Measurements from ENCODE around the gene CDH4. TPM values are rescaled to one million over a fixed set of nuclear protein-coding genes. Genes with fewer than 3 reads are reported as not detected.

CDH4 gene
- total RNA-seq, 1 experiment from 2014 or later: not detected

GRCh38 chr20:61744691-61745396, 492.8 kb downstream of the CDH4 start:
- no peak for DNase-seq
- Histone ChIP-seq H3K4me1 (no peaks in the 10 kb centered on the region), H3K4me3 (ENCODE audit: low read depth, low read length) (no peak overlapping the region), H3K27me3 (replicated peaks; ENCODE audit: control insufficient read depth, insufficient read depth, low read length) (no peaks in the 10 kb centered on the region), H3K9me3 (peaks cover 7% of the 10 kb centered on the region; the same call in 1 of the 2 replicates), H3K36me3 (ENCODE audit: control insufficient read depth, insufficient read depth, low read length) (no peaks in the 10 kb centered on the region)
- Mint-ChIP-seq H3K4me3 (ENCODE audit: unreplicated experiment) (no peak overlapping the region), H3K4me1 (ENCODE audit: low read depth, unreplicated experiment) (no peaks in the 10 kb centered on the region), H3K9me3 (ENCODE audit: unreplicated experiment) (peaks cover 3% of the 10 kb centered on the region), H3K27ac (ENCODE audit: unreplicated experiment) (no peak overlapping the region), H3K36me3 (ENCODE audit: insufficient read depth, unreplicated experiment) (no peaks in the 10 kb centered on the region), H3K27me3 (ENCODE audit: insufficient read depth, unreplicated experiment) (peaks cover 25% of the 10 kb centered on the region)
- ChIA-PET POLR2A (no interaction called here), CTCF (interaction anchor here (0.6 to 1.0 kb wide), 2 partner anchors 146 to 151 kb away, joined by 3 to 4 read pairs; no protein-coding TSS in a partner anchor)
- intact Hi-C loops (cut with micrococcal nuclease; ENCODE audit: unreplicated experiment): no loop called here
- no TSS peak for BruUV-seq (replicated peaks)
- TF ChIP-seq, protein P1, sequence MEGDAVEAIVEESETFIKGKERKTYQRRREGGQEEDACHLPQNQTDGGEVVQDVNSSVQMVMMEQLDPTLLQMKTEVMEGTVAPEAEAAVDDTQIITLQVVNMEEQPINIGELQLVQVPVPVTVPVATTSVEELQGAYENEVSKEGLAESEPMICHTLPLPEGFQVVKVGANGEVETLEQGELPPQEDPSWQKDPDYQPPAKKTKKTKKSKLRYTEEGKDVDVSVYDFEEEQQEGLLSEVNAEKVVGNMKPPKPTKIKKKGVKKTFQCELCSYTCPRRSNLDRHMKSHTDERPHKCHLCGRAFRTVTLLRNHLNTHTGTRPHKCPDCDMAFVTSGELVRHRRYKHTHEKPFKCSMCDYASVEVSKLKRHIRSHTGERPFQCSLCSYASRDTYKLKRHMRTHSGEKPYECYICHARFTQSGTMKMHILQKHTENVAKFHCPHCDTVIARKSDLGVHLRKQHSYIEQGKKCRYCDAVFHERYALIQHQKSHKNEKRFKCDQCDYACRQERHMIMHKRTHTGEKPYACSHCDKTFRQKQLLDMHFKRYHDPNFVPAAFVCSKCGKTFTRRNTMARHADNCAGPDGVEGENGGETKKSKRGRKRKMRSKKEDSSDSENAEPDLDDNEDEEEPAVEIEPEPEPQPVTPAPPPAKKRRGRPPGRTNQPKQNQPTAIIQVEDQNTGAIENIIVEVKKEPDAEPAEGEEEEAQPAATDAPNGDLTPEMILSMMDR (IDR thresholded peaks at IDR 0.05; ENCODE audit: insufficient read depth in 1 of 2, low read depth in 1 of 2, low read length in 1 of 2, severe bottlenecking in 1 of 2, unreplicated experiment in 1 of 2): no peak

DNA sequence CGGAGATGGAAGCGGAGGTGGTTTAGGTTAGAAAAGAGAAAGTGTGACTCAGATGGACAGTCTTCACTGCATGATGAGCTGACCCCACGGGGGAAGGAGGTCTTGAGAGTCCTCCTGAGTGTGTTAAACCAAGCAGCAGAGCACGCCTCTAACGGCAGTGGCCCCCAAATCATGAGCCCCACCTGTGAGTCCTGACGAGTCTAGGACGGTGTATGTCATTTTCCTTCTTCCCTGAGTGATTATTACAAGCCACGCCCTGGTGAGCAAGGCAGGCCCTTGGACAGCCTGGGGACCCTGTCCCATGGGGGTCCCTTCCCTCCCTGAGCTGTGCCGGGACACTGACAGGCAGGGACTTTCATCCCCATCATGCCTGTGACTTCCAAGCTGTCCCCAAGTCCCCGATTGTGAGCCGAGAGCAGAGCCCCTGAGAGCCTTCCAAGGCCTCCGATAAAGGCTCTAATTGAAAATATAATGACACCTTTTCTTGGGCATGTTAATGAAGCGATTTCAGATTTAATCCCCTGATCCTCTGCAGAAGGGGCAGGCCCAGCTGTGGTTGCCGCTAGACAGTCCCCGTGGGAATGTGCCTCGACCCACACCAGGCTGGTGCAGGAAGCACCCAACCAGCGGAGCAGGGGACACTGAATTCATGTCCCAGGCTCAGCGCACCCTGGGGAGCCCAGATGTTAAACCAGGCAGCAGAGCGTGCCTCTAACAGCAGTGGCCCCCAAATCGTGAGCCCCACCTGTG, 493.5 kb downstream of the CDH4 start:
- TF ChIP-seq, protein P1 (IDR thresholded peaks at IDR 0.05; ENCODE audit: insufficient read depth in 1 of 2, low read depth in 1 of 2, low read length in 1 of 2, severe bottlenecking in 1 of 2, unreplicated experiment in 1 of 2): no peak
- Mint-ChIP-seq H3K9me3 (ENCODE audit: unreplicated experiment) (peaks cover 10% of the 10 kb centered on the region), H3K4me1 (ENCODE audit: low read depth, unreplicated experiment) (no peaks in the 10 kb centered on the region), H3K27me3 (ENCODE audit: insufficient read depth, unreplicated experiment) (peaks cover 22% of the 10 kb centered on the region), H3K36me3 (ENCODE audit: insufficient read depth, unreplicated experiment) (no peaks in the 10 kb centered on the region), H3K4me3 (ENCODE audit: unreplicated experiment) (no peak overlapping the region), H3K27ac (ENCODE audit: unreplicated experiment) (no peak overlapping the region)
- Histone ChIP-seq H3K4me1 (no peaks in the 10 kb centered on the region), H3K27me3 (replicated peaks; ENCODE audit: control insufficient read depth, insufficient read depth, low read length) (no peaks in the 10 kb centered on the region), H3K9me3 (peaks cover 14% of the 10 kb centered on the region), H3K36me3 (ENCODE audit: control insufficient read depth, insufficient read depth, low read length) (no peaks in the 10 kb centered on the region), H3K4me3 (ENCODE audit: low read depth, low read length) (no peak overlapping the region)
- ChIA-PET CTCF (interaction anchor here (1.0 kb wide), 1 partner anchor 151 kb away, joined by 4 read pairs; no protein-coding TSS in a partner anchor), POLR2A (no interaction called here)
- intact Hi-C loops (cut with micrococcal nuclease; ENCODE audit: unreplicated experiment): no loop called here
- no TSS peak for BruUV-seq (replicated peaks)
- DNase-seq: no peak

DNA sequence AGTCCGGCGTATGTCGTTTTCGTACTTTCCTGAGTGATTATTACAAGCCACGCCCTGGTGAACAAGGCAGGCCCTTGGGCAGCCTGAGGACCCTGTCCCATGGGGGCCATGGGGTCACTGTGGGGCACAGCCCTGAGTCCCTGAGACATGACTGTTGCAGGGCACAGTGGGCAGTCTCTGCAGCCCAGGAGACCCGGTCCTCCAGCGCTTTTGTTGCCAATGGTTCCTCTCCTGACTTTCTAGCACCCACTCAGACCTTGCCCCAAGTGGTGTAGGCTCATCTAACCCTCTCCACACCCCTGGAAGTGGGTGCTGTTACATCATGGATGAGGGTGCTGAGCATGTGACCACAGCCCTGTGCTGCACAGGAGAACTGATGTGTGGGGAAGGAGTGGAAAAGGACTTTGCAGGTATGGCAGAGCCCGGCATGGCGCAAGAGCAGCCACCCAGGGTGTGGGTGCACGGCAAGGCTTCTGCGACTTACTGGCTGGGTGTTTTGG, 494.1 kb downstream of the CDH4 start:
- no peak overlapping the region for H3K27ac Mint-ChIP-seq (ENCODE audit: unreplicated experiment)
- Histone ChIP-seq H3K36me3 (ENCODE audit: control insufficient read depth, insufficient read depth, low read length) (no peaks in the 10 kb centered on the region), H3K27me3 (replicated peaks; ENCODE audit: control insufficient read depth, insufficient read depth, low read length) (no peaks in the 10 kb centered on the region), H3K4me3 (ENCODE audit: low read depth, low read length) (no peak overlapping the region), H3K9me3 (peaks cover 21% of the 10 kb centered on the region), H3K4me1 (no peaks in the 10 kb centered on the region)
- peaks cover 21% of the 10 kb centered on the region for H3K27me3 Mint-ChIP-seq (ENCODE audit: insufficient read depth, unreplicated experiment)
- H3K4me1 Mint-ChIP-seq (ENCODE audit: low read depth, unreplicated experiment): no peaks in the 10 kb centered on the region
- POLR2A ChIA-PET: no interaction called here
- peaks cover 10% of the 10 kb centered on the region for H3K9me3 Mint-ChIP-seq (ENCODE audit: unreplicated experiment)
- H3K36me3 Mint-ChIP-seq (ENCODE audit: insufficient read depth, unreplicated experiment): no peaks in the 10 kb centered on the region
- no peak for DNase-seq
- CTCF ChIA-PET: no interaction called here
- no TSS peak for BruUV-seq (replicated peaks)
- intact Hi-C loops (cut with micrococcal nuclease; ENCODE audit: unreplicated experiment): no loop called here
- no peak overlapping the region for H3K4me3 Mint-ChIP-seq (ENCODE audit: unreplicated experiment)
- TF ChIP-seq, protein P1 (IDR thresholded peaks at IDR 0.05; ENCODE audit: insufficient read depth in 1 of 2, low read depth in 1 of 2, low read length in 1 of 2, severe bottlenecking in 1 of 2, unreplicated experiment in 1 of 2): no peak
